IMR-90 (cell line): ENCODE data around the gene PALLD.

Source experiments
- CTCF ChIP-seq: conservative IDR thresholded peaks from 2 replicates; pipeline ENCODE4 v1.5.1; 2012; ENCODE audit warnings: mild to moderate bottlenecking, low read depth, low read length, improper control_type of control experiment
- POLR2A ChIP-seq: IDR thresholded peaks from 2 replicates; pipeline ENCODE4 v1.6.1; 2012; ENCODE audit warnings: mild to moderate bottlenecking, low read depth, low read length
- RCOR1 ChIP-seq: IDR thresholded peaks from 2 replicates; pipeline ENCODE4 v1.6.1; 2012; ENCODE audit warnings: mild to moderate bottlenecking, low read length, improper control_type of control experiment; ENCODE audit not compliant: insufficient replicate concordance

- TF ChIP-seq CTCF (no peak), RCOR1 (no peak), POLR2A (no peak)
These were observed 52.3 kb downstream of the PALLD start for GRCh38 chr4:168549143-168549542.
